ENCODE results near the gene RYR3. TPM values are rescaled to one million over a fixed set of nuclear protein-coding genes. Genes with fewer than 3 reads are reported as not detected.

The RYR3 gene
- total RNA-seq, 4 donors from 2014 or later: 3.7 to 7.2 (median 4.5) TPM

- Histone ChIP-seq H3K27me3 (no peaks in the 10 kb centered on the region), H3K9me3 (no peaks in the 10 kb centered on the region), H3K4me1 (peaks cover 0 to 9% (median 2%) of the 10 kb centered on the region in 4 donors), H3K27ac (replicated peaks in 1 of 4) (no peak overlapping the region), H3K36me3 (no peaks in the 10 kb centered on the region), H3K4me3 (no peak overlapping the region)
- intact Hi-C loops (cut with DNase I): no loop called here
- DNase-seq (ENCODE audit: extremely low spot score): peak; percentile 79
- 82% methylated on average over 1 of the region's 2 CpGs for WGBS
- TF ChIP-seq POLR2AphosphoS5 (IDR thresholded peaks at IDR 0.05) (no peak), EP300 (IDR thresholded peaks at IDR 0.05) (no peak), CTCF (IDR thresholded peaks at IDR 0.05) (no peak), POLR2A (IDR thresholded peaks at IDR 0.05; ENCODE audit: low read depth) (no peak)
Observed at GRCh38 chr15:33396475-33396874, 85.7 kb downstream of the RYR3 start.

GRCh38 chr15:33398555-33398954 lies 87.8 kb downstream of the RYR3 start:
- no peak overlapping the region for H3K27ac ChIP-seq (replicated peaks in 1 of 4)
- intact Hi-C loops (cut with DNase I): no loop called here
- DNase-seq (ENCODE audit: extremely low spot score): peak; percentile 66
- peaks cover 0 to 9% (median 2%) of the 10 kb centered on the region in 4 donors for H3K4me1 ChIP-seq
- no peaks in the 10 kb centered on the region for H3K27me3 ChIP-seq
- H3K4me3 ChIP-seq: no peak overlapping the region
- H3K9me3 ChIP-seq: no peaks in the 10 kb centered on the region
- WGBS: 85% methylated on average over 10 of the region's 10 CpGs
- TF ChIP-seq POLR2A (IDR thresholded peaks at IDR 0.05; ENCODE audit: low read depth): no peak
- TF ChIP-seq EP300 (IDR thresholded peaks at IDR 0.05): no peak
- no peak for TF ChIP-seq CTCF (IDR thresholded peaks at IDR 0.05)
- no peak for TF ChIP-seq POLR2AphosphoS5 (IDR thresholded peaks at IDR 0.05)
- H3K36me3 ChIP-seq: no peaks in the 10 kb centered on the region

GRCh38 chr15:33400941-33401340 lies 90.2 kb downstream of the RYR3 start:
- intact Hi-C loops (cut with DNase I): no loop called here
- no peaks in the 10 kb centered on the region for H3K27me3 ChIP-seq
- TF ChIP-seq POLR2A (IDR thresholded peaks at IDR 0.05; ENCODE audit: low read depth) (no peak), POLR2AphosphoS5 (IDR thresholded peaks at IDR 0.05) (no peak), EP300 (IDR thresholded peaks at IDR 0.05) (no peak), CTCF (IDR thresholded peaks at IDR 0.05) (no peak)
- 85% methylated on average over 3 of the region's 3 CpGs for WGBS
- H3K4me3 ChIP-seq: no peak overlapping the region
- H3K9me3 ChIP-seq: no peaks in the 10 kb centered on the region
- no peak overlapping the region for H3K27ac ChIP-seq (replicated peaks in 1 of 4)
- DNase-seq (ENCODE audit: extremely low spot score): peak; percentile 34
- H3K4me1 ChIP-seq: peaks cover 0 to 5% (median 2%) of the 10 kb centered on the region in 4 donors
- H3K36me3 ChIP-seq: no peaks in the 10 kb centered on the region

GRCh38 chr15:33402600-33402999 lies 91.8 kb downstream of the RYR3 start:
- no peaks in the 10 kb centered on the region for H3K36me3 ChIP-seq
- WGBS: 53% methylated on average over 2 of the region's 2 CpGs
- intact Hi-C loops (cut with DNase I): no loop called here
- DNase-seq (ENCODE audit: extremely low spot score): peak; percentile 70
- no peak overlapping the region for H3K27ac ChIP-seq (replicated peaks in 1 of 4)
- no peak overlapping the region for H3K4me3 ChIP-seq
- TF ChIP-seq POLR2AphosphoS5 (IDR thresholded peaks at IDR 0.05) (no peak), POLR2A (IDR thresholded peaks at IDR 0.05; ENCODE audit: low read depth) (no peak), EP300 (IDR thresholded peaks at IDR 0.05) (no peak), CTCF (IDR thresholded peaks at IDR 0.05) (no peak)
- no peaks in the 10 kb centered on the region for H3K4me1 ChIP-seq
- no peaks in the 10 kb centered on the region for H3K27me3 ChIP-seq
- H3K9me3 ChIP-seq: no peaks in the 10 kb centered on the region

GRCh38 chr15:33405096-33405495 lies 94.3 kb downstream of the RYR3 start:
- intact Hi-C loops (cut with DNase I): no loop called here
- WGBS: 84% methylated on average over 1 of the region's 1 CpG
- Histone ChIP-seq H3K36me3 (no peaks in the 10 kb centered on the region), H3K4me1 (no peaks in the 10 kb centered on the region), H3K27me3 (no peaks in the 10 kb centered on the region), H3K27ac (replicated peaks in 1 of 4) (no peak overlapping the region), H3K4me3 (no peak overlapping the region), H3K9me3 (no peaks in the 10 kb centered on the region)
- DNase-seq (ENCODE audit: extremely low spot score): no peak
- TF ChIP-seq POLR2A (IDR thresholded peaks at IDR 0.05; ENCODE audit: low read depth) (no peak), EP300 (IDR thresholded peaks at IDR 0.05) (no peak), POLR2AphosphoS5 (IDR thresholded peaks at IDR 0.05) (no peak), CTCF (IDR thresholded peaks at IDR 0.05) (no peak)

Data from esophagus muscularis mucosa (tissue), 4 donors.